HL-60 (cell line): ENCODE measurements around the gene NBPF3.

ENCODE experiments used
- DNase-seq, 2 experiments: peaks; one replicate each; pipeline ENCODE4 v3.0.0-alpha.2; 2010 to 2020; ENCODE audit warnings: low read depth in 1 of 2, low spot score in 1 of 2
- H3K27ac ChIP-seq: fragments of 250-450 bp; sonication (Bioruptor Pico); replicated peaks from 2 replicates; pipeline ENCODE4 v1.5.1; 2020; ENCODE audit warnings: mild to moderate bottlenecking, moderate library complexity
- H3K27me3 ChIP-seq: fragments of 250-450 bp; sonication (Bioruptor Pico); 2 replicates; pipeline ENCODE4 v1.5.1; 2021; ENCODE audit warnings: mild to moderate bottlenecking, moderate library complexity; ENCODE audit not compliant: insufficient read depth, poor library complexity, severe bottlenecking
- H3K4me3 ChIP-seq: replicated peaks from 2 replicates; pipeline ENCODE4 v1.5.1; 2011; ENCODE audit warnings: mild to moderate bottlenecking, control low read depth, low read length; ENCODE audit not compliant: insufficient read depth
- GABPA ChIP-seq: IDR thresholded peaks from 2 replicates; pipeline ENCODE4 v1.6.1; 2012; ENCODE audit warnings: low read depth
- POLR2AphosphoS5 ChIP-seq: IDR thresholded peaks from 2 replicates; pipeline ENCODE4 v1.6.1; 2012; ENCODE audit warnings: low read depth
- SPI1 ChIP-seq: IDR thresholded peaks from 2 replicates; pipeline ENCODE4 v1.6.1; 2012; ENCODE audit warnings: low read depth, mild to moderate bottlenecking, borderline replicate concordance
- TF ChIP-seq, protein P1 (sequence below): IDR thresholded peaks from 2 replicates; pipeline ENCODE4 v1.6.1; 2012; ENCODE audit warnings: low read depth; ENCODE audit not compliant: insufficient replicate concordance
- TF ChIP-seq, protein P2 (sequence below): IDR thresholded peaks from one replicate; pipeline ENCODE4 v1.5.1; 2011; ENCODE audit warnings: low read length, control low read depth, inconsistent platforms; ENCODE audit not compliant: insufficient read depth

The NBPF3 gene

DNA sequence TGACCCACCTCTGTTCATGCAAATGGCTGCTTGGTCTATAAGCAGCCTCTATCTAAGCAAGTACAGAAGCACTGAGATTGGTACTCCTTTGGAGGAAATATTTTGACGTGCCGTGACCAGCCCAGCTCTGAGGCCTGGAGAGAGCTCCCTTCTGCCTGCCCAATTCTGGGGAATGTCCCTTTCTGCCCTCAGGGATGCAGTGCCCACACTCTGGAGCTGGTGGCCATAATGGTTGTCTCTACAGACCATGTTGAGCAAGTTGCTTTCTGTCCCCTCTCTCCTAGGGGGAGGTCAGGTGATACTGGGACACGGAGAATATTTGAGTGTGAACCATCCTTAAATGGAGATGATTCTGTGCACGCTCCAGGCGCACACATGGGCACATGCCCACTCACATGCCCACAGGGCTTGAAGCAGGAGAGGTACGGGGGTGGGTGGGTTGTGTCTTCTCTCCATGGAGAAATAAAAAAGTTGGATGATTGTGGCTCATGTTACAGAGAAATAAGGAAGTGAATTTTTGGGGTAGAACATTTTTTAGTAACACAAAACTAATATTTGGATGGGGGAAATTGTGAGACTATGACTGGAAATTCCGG, 55.4 kb downstream of the NBPF3 start:
- DNase-seq: no peak
- H3K27ac ChIP-seq: no peak overlapping the region
- no peaks in the 10 kb centered on the region for H3K27me3 ChIP-seq
- H3K4me3 ChIP-seq: no peak overlapping the region
- TF ChIP-seq SPI1: no peak
- no peak for TF ChIP-seq GABPA
- TF ChIP-seq, protein P1, sequence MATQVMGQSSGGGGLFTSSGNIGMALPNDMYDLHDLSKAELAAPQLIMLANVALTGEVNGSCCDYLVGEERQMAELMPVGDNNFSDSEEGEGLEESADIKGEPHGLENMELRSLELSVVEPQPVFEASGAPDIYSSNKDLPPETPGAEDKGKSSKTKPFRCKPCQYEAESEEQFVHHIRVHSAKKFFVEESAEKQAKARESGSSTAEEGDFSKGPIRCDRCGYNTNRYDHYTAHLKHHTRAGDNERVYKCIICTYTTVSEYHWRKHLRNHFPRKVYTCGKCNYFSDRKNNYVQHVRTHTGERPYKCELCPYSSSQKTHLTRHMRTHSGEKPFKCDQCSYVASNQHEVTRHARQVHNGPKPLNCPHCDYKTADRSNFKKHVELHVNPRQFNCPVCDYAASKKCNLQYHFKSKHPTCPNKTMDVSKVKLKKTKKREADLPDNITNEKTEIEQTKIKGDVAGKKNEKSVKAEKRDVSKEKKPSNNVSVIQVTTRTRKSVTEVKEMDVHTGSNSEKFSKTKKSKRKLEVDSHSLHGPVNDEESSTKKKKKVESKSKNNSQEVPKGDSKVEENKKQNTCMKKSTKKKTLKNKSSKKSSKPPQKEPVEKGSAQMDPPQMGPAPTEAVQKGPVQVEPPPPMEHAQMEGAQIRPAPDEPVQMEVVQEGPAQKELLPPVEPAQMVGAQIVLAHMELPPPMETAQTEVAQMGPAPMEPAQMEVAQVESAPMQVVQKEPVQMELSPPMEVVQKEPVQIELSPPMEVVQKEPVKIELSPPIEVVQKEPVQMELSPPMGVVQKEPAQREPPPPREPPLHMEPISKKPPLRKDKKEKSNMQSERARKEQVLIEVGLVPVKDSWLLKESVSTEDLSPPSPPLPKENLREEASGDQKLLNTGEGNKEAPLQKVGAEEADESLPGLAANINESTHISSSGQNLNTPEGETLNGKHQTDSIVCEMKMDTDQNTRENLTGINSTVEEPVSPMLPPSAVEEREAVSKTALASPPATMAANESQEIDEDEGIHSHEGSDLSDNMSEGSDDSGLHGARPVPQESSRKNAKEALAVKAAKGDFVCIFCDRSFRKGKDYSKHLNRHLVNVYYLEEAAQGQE: no peak
- TF ChIP-seq POLR2AphosphoS5: no peak
- TF ChIP-seq, protein P2, sequence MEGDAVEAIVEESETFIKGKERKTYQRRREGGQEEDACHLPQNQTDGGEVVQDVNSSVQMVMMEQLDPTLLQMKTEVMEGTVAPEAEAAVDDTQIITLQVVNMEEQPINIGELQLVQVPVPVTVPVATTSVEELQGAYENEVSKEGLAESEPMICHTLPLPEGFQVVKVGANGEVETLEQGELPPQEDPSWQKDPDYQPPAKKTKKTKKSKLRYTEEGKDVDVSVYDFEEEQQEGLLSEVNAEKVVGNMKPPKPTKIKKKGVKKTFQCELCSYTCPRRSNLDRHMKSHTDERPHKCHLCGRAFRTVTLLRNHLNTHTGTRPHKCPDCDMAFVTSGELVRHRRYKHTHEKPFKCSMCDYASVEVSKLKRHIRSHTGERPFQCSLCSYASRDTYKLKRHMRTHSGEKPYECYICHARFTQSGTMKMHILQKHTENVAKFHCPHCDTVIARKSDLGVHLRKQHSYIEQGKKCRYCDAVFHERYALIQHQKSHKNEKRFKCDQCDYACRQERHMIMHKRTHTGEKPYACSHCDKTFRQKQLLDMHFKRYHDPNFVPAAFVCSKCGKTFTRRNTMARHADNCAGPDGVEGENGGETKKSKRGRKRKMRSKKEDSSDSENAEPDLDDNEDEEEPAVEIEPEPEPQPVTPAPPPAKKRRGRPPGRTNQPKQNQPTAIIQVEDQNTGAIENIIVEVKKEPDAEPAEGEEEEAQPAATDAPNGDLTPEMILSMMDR: no peak

DNA sequence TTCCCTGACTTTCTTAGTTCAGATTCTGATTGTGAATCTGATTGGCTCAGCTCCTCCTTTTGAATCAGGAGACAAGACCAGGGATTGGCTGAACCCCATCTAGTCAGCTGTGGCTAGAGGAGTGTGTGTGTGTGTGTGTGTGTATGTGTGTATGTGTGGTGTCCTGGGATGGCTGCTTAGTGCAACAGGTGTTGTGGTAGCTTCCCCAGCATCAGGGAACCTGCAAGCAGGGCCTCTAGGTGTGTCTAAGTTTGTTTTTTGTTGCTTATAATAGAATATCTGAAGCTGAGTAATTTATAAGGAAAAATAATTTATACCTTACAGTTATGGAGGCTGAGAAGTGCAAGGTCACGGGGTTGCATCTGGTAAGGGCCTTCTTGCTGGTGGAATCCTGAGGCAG, 56.1 kb downstream of the NBPF3 start:
- Histone ChIP-seq H3K27me3 (no peaks in the 10 kb centered on the region), H3K27ac (no peak overlapping the region), H3K4me3 (no peak overlapping the region)
- no peak for DNase-seq
- no peak for TF ChIP-seq POLR2AphosphoS5
- TF ChIP-seq, protein P1: no peak
- TF ChIP-seq, protein P2: no peak
- TF ChIP-seq GABPA: no peak

DNA sequence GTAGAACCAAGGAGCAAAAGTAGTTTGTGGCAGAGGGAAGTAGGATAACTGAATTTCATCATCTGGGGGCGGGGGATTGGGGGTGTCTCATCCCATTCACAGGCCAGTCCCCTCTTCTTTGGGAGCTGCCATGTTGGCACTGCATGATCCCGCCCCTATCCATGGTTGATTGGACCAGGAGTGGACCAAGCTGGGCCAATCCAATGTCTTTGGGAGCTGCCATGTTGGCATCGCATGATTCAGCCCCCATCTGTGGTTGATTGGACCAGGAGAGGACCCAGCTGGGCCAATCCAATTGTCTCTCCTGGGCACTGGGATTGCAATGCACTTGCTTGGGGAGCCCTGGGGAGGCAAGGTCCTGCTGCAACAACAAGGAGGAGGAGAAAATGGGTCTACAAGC, 56.9 kb downstream of the NBPF3 start:
- DNase-seq: no peak
- TF ChIP-seq, protein P2: no peak
- TF ChIP-seq, protein P1: no peak
- TF ChIP-seq SPI1 (no peak), POLR2AphosphoS5 (no peak), GABPA (no peak)
- H3K27me3 ChIP-seq: peaks cover 3% of the 10 kb centered on the region
- no peak overlapping the region for H3K4me3 ChIP-seq
- H3K27ac ChIP-seq: no peak overlapping the region
